Loucy (cell line): ENCODE data around the gene MYL3.

Experiments
- H2AFZ ChIP-seq: fragments of 200-600 bp; sonication (generic); 2 replicates; pipeline ENCODE4 v1.6.0; 2016; ENCODE audit warnings: antibody characterized with exemption, mild to moderate bottlenecking, low read length, moderate library complexity
- H3F3A ChIP-seq: fragments of 200-600 bp; 2 replicates; pipeline ENCODE4 v1.6.0; 2016; ENCODE audit warnings: antibody characterized with exemption, low read depth, mild to moderate bottlenecking
- H3K27me3 ChIP-seq: fragments of 200-600 bp; sonication (generic); 2 replicates; pipeline ENCODE4 v1.6.1; 2014; ENCODE audit warnings: low read length, mild to moderate bottlenecking; ENCODE audit not compliant: insufficient read depth, poor library complexity, severe bottlenecking
- H3K36me3 ChIP-seq: fragments of 200-600 bp; sonication (generic); 2 replicates; pipeline ENCODE4 v1.6.1; 2016; ENCODE audit warnings: low read length; ENCODE audit not compliant: insufficient read depth
- H3K4me1 ChIP-seq: fragments of 200-600 bp; sonication (generic); 2 replicates; pipeline ENCODE4 v1.5.1; 2014; ENCODE audit warnings: low read length, mild to moderate bottlenecking; ENCODE audit not compliant: insufficient read depth, poor library complexity, severe bottlenecking
- H3K4me2 ChIP-seq: fragments of 200-600 bp; sonication (generic); 2 replicates; pipeline ENCODE4 v1.6.0; 2014; ENCODE audit warnings: antibody characterized with exemption, low read length, low read depth, mild to moderate bottlenecking; ENCODE audit not compliant: poor library complexity, severe bottlenecking
- H3K4me3 ChIP-seq: fragments of 200-600 bp; sonication (generic); 2 replicates; pipeline ENCODE4 v1.5.1; 2014; ENCODE audit warnings: low read length, mild to moderate bottlenecking, mixed read lengths; ENCODE audit not compliant: poor library complexity, severe bottlenecking
- H3K79me2 ChIP-seq: fragments of 200-600 bp; sonication (generic); 2 replicates; pipeline ENCODE4 v1.6.1; 2014; ENCODE audit warnings: low read length; ENCODE audit not compliant: insufficient read depth
- H3K9ac ChIP-seq: fragments of 200-600 bp; sonication (generic); 2 replicates; pipeline ENCODE4 v1.6.0; 2014; ENCODE audit warnings: mild to moderate bottlenecking, low read depth, low read length, moderate library complexity; ENCODE audit not compliant: poor library complexity, severe bottlenecking
- H3K9me2 ChIP-seq: fragments of 200-600 bp; sonication (generic); replicated peaks from 2 replicates; pipeline ENCODE4 v1.6.1; 2016; ENCODE audit warnings: low read depth, low read length, mixed read lengths
- H3K9me3 ChIP-seq: fragments of 200-600 bp; sonication (generic); 2 replicates; pipeline ENCODE4 v1.6.1; 2014; ENCODE audit warnings: mild to moderate bottlenecking, antibody characterized with exemption, low read length, low read depth; ENCODE audit not compliant: insufficient read depth
- H4K20me1 ChIP-seq: fragments of 200-600 bp; sonication (generic); 2 replicates; pipeline ENCODE4 v1.6.0; 2014; ENCODE audit warnings: antibody characterized with exemption, low read length, mild to moderate bottlenecking; ENCODE audit not compliant: insufficient read depth, poor library complexity, severe bottlenecking
- EZH2phosphoT487 ChIP-seq: fragments of 200-600 bp; IDR thresholded peaks from 2 replicates; pipeline ENCODE4 v1.6.1; 2018; ENCODE audit warnings: antibody characterized with exemption, mild to moderate bottlenecking, moderate library complexity, borderline replicate concordance
- TF ChIP-seq, protein P1 (sequence below): fragments of 200-600 bp; sonication (generic); conservative IDR thresholded peaks from 2 replicates; pipeline ENCODE4 v1.5.1; 2014; ENCODE audit warnings: mild to moderate bottlenecking, antibody characterized with exemption, low read length

MYL3 gene

GRCh38 chr3:46894256-46894655 lies 31.0 kb upstream of the MYL3 start:
- H3K27me3 ChIP-seq, result no peaks in the 10 kb centered on the region
- H4K20me1 ChIP-seq, result no peaks in the 10 kb centered on the region
- no peaks in the 10 kb centered on the region for H3K9me3 ChIP-seq
- H3K9ac ChIP-seq, result no peak overlapping the region
- H3K9me2 ChIP-seq, result no peaks in the 10 kb centered on the region
- H3F3A ChIP-seq, result no peaks in the 10 kb centered on the region
- no peak overlapping the region for H3K4me3 ChIP-seq
- no peaks in the 10 kb centered on the region for H3K36me3 ChIP-seq
- H3K4me2 ChIP-seq, result no peak overlapping the region
- H3K79me2 ChIP-seq, result no peaks in the 10 kb centered on the region
- TF ChIP-seq, protein P1, sequence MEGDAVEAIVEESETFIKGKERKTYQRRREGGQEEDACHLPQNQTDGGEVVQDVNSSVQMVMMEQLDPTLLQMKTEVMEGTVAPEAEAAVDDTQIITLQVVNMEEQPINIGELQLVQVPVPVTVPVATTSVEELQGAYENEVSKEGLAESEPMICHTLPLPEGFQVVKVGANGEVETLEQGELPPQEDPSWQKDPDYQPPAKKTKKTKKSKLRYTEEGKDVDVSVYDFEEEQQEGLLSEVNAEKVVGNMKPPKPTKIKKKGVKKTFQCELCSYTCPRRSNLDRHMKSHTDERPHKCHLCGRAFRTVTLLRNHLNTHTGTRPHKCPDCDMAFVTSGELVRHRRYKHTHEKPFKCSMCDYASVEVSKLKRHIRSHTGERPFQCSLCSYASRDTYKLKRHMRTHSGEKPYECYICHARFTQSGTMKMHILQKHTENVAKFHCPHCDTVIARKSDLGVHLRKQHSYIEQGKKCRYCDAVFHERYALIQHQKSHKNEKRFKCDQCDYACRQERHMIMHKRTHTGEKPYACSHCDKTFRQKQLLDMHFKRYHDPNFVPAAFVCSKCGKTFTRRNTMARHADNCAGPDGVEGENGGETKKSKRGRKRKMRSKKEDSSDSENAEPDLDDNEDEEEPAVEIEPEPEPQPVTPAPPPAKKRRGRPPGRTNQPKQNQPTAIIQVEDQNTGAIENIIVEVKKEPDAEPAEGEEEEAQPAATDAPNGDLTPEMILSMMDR, result no peak
- TF ChIP-seq EZH2phosphoT487, result no peak
- H2AFZ ChIP-seq, result no peak overlapping the region
- peaks cover 4% of the 10 kb centered on the region for H3K4me1 ChIP-seq

DNA sequence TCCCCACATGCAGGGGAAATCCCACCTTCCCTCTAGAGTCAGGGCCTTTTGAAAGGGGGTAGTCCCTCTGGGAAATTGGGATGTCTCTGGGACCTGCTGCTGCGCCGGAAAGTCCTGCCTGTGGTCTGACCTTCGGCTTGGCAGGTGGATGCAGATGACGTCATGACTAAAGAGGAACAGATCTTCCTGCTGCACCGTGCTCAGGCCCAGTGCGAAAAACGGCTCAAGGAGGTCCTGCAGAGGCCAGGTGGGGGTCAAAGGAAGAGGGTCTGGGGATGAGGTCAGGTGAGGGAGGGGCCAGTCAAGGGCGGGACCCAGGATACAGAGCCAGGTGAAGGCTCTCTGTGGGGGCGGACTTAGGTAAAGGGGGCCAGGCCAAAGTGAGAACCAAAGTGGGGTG lies 30.5 kb upstream of the MYL3 start:
- no peaks in the 10 kb centered on the region for H3K9me2 ChIP-seq
- no peaks in the 10 kb centered on the region for H3F3A ChIP-seq
- no peaks in the 10 kb centered on the region for H3K9me3 ChIP-seq
- no peaks in the 10 kb centered on the region for H3K79me2 ChIP-seq
- TF ChIP-seq, protein P1, result no peak
- TF ChIP-seq EZH2phosphoT487, result no peak
- H3K27me3 ChIP-seq, result no peaks in the 10 kb centered on the region
- H3K9ac ChIP-seq, result no peak overlapping the region
- no peaks in the 10 kb centered on the region for H4K20me1 ChIP-seq
- H2AFZ ChIP-seq, result no peak overlapping the region
- no peaks in the 10 kb centered on the region for H3K36me3 ChIP-seq
- H3K4me1 ChIP-seq, result peaks cover 4% of the 10 kb centered on the region
- H3K4me2 ChIP-seq, result no peak overlapping the region
- no peak overlapping the region for H3K4me3 ChIP-seq

DNA sequence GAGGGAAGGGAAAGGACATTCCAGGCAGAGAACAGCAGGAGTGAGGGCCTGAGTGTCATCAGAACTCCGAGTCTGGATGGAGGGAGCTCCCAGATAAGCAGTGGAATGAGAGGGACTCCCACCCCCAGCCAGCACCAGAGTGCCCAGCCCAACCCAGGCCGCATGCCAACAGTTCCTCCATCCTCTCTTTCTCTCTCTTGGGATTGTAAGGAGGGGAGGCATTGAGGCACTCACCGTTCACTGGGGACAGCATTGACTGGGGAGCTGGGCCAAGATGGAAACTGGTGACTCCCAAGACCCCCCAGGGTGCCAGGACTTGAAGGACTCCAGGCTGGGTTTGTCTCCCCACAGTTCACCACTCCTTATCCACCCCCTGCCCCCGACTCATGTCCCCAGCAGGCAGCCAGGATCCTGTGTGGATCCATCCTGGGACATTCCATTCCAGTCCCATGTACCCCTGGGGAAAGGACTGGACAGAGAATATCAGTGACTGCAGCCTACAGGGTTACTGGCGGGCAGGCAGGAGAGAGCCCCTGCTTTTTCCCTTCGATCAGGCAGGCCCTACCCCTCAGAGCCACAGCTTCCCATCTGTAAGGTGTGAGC lies 30.0 kb upstream of the MYL3 start:
- Histone ChIP-seq H3K4me3 (peak overlapping the region; percentile 52), H3K4me2 (peak overlapping the region; percentile 61), H3K27me3 (no peaks in the 10 kb centered on the region), H3K9me3 (no peaks in the 10 kb centered on the region), H3K9me2 (no peaks in the 10 kb centered on the region), H2AFZ (peak overlapping the region; percentile 71), H4K20me1 (no peaks in the 10 kb centered on the region), H3K79me2 (no peaks in the 10 kb centered on the region), H3K4me1 (peaks cover 4% of the 10 kb centered on the region), H3F3A (no peaks in the 10 kb centered on the region), H3K36me3 (no peaks in the 10 kb centered on the region), H3K9ac (no peak overlapping the region)
- TF ChIP-seq, protein P1, result no peak
- no peak for TF ChIP-seq EZH2phosphoT487
